Gastrocnemius medialis (tissue), 4 donors: ENCODE data around the gene NEURL4. TPM values are rescaled to one million over a fixed set of nuclear protein-coding genes. Genes with fewer than 3 reads are reported as not detected.
"Not testable (repeated sequence)": the region's sequence is repeated elsewhere in the genome, so short reads cannot be mapped to it uniquely, and the experiment has no call there.

ENCODE experiments used
- ATAC-seq, 2 donors: fragments of 150-250 bp; one replicate each; pipeline ENCODE4 v1.9.1; 2016
- DNase-seq, 2 donors: peaks; one replicate each; pipeline ENCODE4 v3.0.0-alpha.2; 2019
- H3K27ac ChIP-seq, 4 donors: fragments of 200-600 bp; sonication (generic); 1 replicate in 1 of 4; 2 replicates in 3 of 4; pipeline ENCODE4 v1.5.1; 2016 to 2018; ENCODE audit warnings: mild to moderate bottlenecking in 2 of 4, moderate library complexity in 1 of 4
- H3K27me3 ChIP-seq, 3 donors: fragments of 200-600 bp; sonication (generic) in 2 of 3; 1 replicate in 1 of 3; 2 replicates in 2 of 3; pipeline versions ENCODE4 v1.5.1 to v1.6.0; 2016 to 2019; ENCODE audit warnings: mild to moderate bottlenecking in 1 of 3, moderate library complexity in 1 of 3
- H3K36me3 ChIP-seq, 2 donors: fragments of 200-600 bp; sonication (generic) in 1 of 2; one replicate each; pipeline ENCODE4 v1.5.1; 2017 to 2018
- H3K4me1 ChIP-seq, 2 donors: fragments of 200-600 bp; sonication (generic) in 1 of 2; one replicate each; pipeline ENCODE4 v1.5.1; 2016 to 2017; ENCODE audit warnings: mild to moderate bottlenecking in 2 of 2
- H3K4me3 ChIP-seq, 4 donors: fragments of 200-600 bp; sonication (generic) in 3 of 4; 1 replicate in 1 of 4; 2 replicates in 3 of 4; pipeline ENCODE4 v1.5.1; 2016 to 2019; ENCODE audit warnings: mild to moderate bottlenecking in 2 of 4
- H3K9me3 ChIP-seq, 3 donors: fragments of 200-600 bp; sonication (generic) in 2 of 3; 1 replicate in 1 of 3; 2 replicates in 2 of 3; pipeline ENCODE4 v1.5.1; 2016 to 2019
- POLR2A ChIP-seq, 2 donors: fragments of 450-650 bp; IDR thresholded peaks; one replicate each; pipeline ENCODE4 v1.6.1; 2017; ENCODE audit warnings: antibody characterized with exemption in 2 of 2, mild to moderate bottlenecking in 2 of 2, moderate library complexity in 2 of 2
- in situ Hi-C, 4 donors: fragments of 200-750 bp; cut with MboI; loops; one replicate each; pipeline versions ENCODE4 v1.15.0 to v1.8.0; 2017; ENCODE audit warnings: low sequenced_read_pairs in 4 of 4
- intact Hi-C: fragments of 100-400 bp; cut with DNase I; formaldehyde crosslinking; loops from one replicate; pipeline ENCODE4 v1.15.1; 2023; ENCODE audit warnings: low total_unique reads
- total RNA-seq, 4 donors: library from RNA; depleted of rRNA; stranded (reverse); fragments of >200 nt; gene quantifications; one replicate each; pipeline versions ENCODE4 v1.1.0 to v1.2.3, GENCODE V29; 2016
- TF ChIP-seq, protein P1 (sequence below), 5 experiments: fragments of 450-650 bp in 3 of 5; fragments of 200-600 bp in 2 of 5; sonication (generic) in 2 of 5; IDR thresholded peaks in 4 of 5; conservative IDR thresholded peaks in 1 of 5; 1 replicate in 4 of 5; 2 replicates in 1 of 5; pipeline ENCODE4 v1.5.1; 2016 to 2019; ENCODE audit warnings: antibody characterized with exemption in 5 of 5, mild to moderate bottlenecking in 3 of 5, moderate library complexity in 3 of 5

NEURL4 gene
- total RNA-seq, 4 donors from 2014 or later, result 21.8 to 26.7 (median 23.5) TPM

GRCh38 chr17:7346761-7347614 is 17.9 kb upstream of the NEURL4 start:
- no peak overlapping the region for H3K4me3 ChIP-seq
- H3K36me3 ChIP-seq, result no peaks in the 10 kb centered on the region
- DNase-seq (no peak), ATAC-seq (no peak)
- in situ Hi-C loops (loop anchor here in 1 of 4 donors (10.0 to 25.0 kb wide), 2 partner anchors 218 to 310 kb away; partner anchors contain the start of genes SENP3, SLC16A11 and SLC16A13), intact Hi-C loops (loop anchor here (10.0 kb wide), 1 partner anchor 302 kb away; the partner anchor contains the start of gene SLC16A11)
- no peak for TF ChIP-seq POLR2A (IDR thresholded peaks at IDR 0.05)
- TF ChIP-seq, protein P1, sequence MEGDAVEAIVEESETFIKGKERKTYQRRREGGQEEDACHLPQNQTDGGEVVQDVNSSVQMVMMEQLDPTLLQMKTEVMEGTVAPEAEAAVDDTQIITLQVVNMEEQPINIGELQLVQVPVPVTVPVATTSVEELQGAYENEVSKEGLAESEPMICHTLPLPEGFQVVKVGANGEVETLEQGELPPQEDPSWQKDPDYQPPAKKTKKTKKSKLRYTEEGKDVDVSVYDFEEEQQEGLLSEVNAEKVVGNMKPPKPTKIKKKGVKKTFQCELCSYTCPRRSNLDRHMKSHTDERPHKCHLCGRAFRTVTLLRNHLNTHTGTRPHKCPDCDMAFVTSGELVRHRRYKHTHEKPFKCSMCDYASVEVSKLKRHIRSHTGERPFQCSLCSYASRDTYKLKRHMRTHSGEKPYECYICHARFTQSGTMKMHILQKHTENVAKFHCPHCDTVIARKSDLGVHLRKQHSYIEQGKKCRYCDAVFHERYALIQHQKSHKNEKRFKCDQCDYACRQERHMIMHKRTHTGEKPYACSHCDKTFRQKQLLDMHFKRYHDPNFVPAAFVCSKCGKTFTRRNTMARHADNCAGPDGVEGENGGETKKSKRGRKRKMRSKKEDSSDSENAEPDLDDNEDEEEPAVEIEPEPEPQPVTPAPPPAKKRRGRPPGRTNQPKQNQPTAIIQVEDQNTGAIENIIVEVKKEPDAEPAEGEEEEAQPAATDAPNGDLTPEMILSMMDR (IDR thresholded peaks at IDR 0.05 in 4 of 5, conservative IDR thresholded peaks at IDR 0.05 in 1 of 5), result no peak
- H3K27ac ChIP-seq, result peak overlapping the region in 2 of 4 donors; percentile 57 to 96
- peaks cover 13 to 30% of the 10 kb centered on the region in 2 donors for H3K4me1 ChIP-seq
- H3K27me3 ChIP-seq, result peaks cover 0 to 3% (median 0%) of the 10 kb centered on the region in 3 donors
- no peaks in the 10 kb centered on the region for H3K9me3 ChIP-seq

GRCh38 chr17:7343250-7343649 is 14.1 kb upstream of the NEURL4 start:
- intact Hi-C loops, result loop anchor here (10.0 kb wide), 1 partner anchor 298 kb away; the partner anchor contains the start of gene SLC16A11
- TF ChIP-seq, protein P1 (IDR thresholded peaks at IDR 0.05 in 4 of 5, conservative IDR thresholded peaks at IDR 0.05 in 1 of 5), result no peak
- no peak for TF ChIP-seq POLR2A (IDR thresholded peaks at IDR 0.05)
- peaks cover 5 to 6% of the 10 kb centered on the region in 2 donors for H3K4me1 ChIP-seq
- H3K27me3 ChIP-seq, result peaks cover 10 to 22% (median 12%) of the 10 kb centered on the region in 3 donors
- H3K36me3 ChIP-seq, result no peaks in the 10 kb centered on the region
- DNase-seq, result no peak
- H3K4me3 ChIP-seq, result no peak overlapping the region
- H3K9me3 ChIP-seq, result no peaks in the 10 kb centered on the region
- no peak for ATAC-seq
- no peak overlapping the region for H3K27ac ChIP-seq
- in situ Hi-C loops, result loop anchor here in 1 of 4 donors (10.0 to 25.0 kb wide), 2 partner anchors 222 to 306 kb away; partner anchors contain the start of genes SENP3, SLC16A11 and SLC16A13

GRCh38 chr17:7341842-7342241 is 12.7 kb upstream of the NEURL4 start:
- Histone ChIP-seq H3K9me3 (no peaks in the 10 kb centered on the region), H3K27me3 (peaks cover 10 to 34% (median 19%) of the 10 kb centered on the region in 3 donors), H3K36me3 (no peaks in the 10 kb centered on the region), H3K4me1 (peaks cover 0 to 6% of the 10 kb centered on the region in 2 donors), H3K27ac (no peak overlapping the region), H3K4me3 (no peak overlapping the region)
- DNase-seq (no peak), ATAC-seq (no peak)
- no peak for TF ChIP-seq POLR2A (IDR thresholded peaks at IDR 0.05)
- TF ChIP-seq, protein P1 (IDR thresholded peaks at IDR 0.05 in 4 of 5, conservative IDR thresholded peaks at IDR 0.05 in 1 of 5), result no peak
- intact Hi-C loops (loop anchor here (10.0 kb wide), 1 partner anchor 297 kb away; the partner anchor contains the start of gene SLC16A11), in situ Hi-C loops (loop anchor here in 1 of 4 donors (10.0 to 25.0 kb wide), 2 partner anchors 223 to 305 kb away; partner anchors contain the start of genes SENP3, SLC16A11 and SLC16A13)

DNA sequence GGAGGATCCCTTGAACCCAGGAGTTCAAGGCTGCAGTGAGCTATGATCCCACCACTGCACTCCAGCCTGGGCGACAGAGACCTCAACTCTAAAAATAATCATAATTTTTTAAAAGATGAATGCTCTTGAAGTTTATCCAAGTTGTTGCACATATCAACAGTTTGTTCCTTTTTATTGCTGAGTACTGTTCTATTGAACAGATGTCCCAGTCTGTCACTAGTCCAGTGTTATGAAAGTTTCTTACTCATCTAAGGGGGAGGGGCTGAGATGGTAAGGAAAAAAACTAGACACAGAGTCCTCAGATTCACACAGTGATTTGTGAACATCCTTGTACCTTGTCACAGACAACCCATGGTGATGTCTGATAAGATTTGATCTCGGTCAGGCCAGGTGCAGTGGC is 11.0 kb upstream of the NEURL4 start:
- H3K27me3 ChIP-seq, result peaks cover 22 to 49% (median 32%) of the 10 kb centered on the region in 3 donors
- intact Hi-C loops, result loop anchor here (10.0 kb wide), 1 partner anchor 295 kb away; the partner anchor contains the start of gene SLC16A11
- in situ Hi-C loops, result loop anchor here in 1 of 4 donors (10.0 to 25.0 kb wide), 2 partner anchors 225 to 303 kb away; partner anchors contain the start of genes SENP3, SLC16A11 and SLC16A13
- peak; percentile 67 to 91 for ATAC-seq
- H3K4me1 ChIP-seq, result peaks cover 0 to 6% of the 10 kb centered on the region in 2 donors
- no peak overlapping the region for H3K27ac ChIP-seq
- H3K36me3 ChIP-seq, result no peaks in the 10 kb centered on the region
- TF ChIP-seq POLR2A (IDR thresholded peaks at IDR 0.05), result no peak
- TF ChIP-seq, protein P1 (IDR thresholded peaks at IDR 0.05 in 4 of 5, conservative IDR thresholded peaks at IDR 0.05 in 1 of 5), result no peak
- no peak for DNase-seq
- no peak overlapping the region for H3K4me3 ChIP-seq
- no peaks in the 10 kb centered on the region for H3K9me3 ChIP-seq

DNA sequence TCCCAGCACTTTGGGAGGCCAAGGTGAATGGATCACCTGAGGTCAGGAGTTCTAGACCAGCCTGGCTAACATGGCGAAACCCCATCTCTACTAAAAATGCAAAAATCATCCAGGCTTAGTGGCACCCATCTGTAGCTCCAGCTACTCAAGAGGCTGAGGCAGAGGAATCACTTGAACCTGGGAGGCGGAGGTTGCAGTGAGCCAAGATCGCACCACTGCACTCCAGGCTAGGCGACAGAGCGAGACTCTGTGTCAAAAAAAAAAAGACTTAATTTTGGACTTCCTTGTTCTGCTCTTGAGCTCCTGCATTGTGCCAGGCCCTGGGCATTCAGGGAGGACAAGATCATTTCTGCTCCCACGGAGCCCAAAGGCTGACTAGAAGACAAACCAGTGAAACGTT is 8.5 kb upstream of the NEURL4 start:
- in situ Hi-C loops, result loop anchor here in 1 of 4 donors (25.0 kb wide), 1 partner anchor 300 kb away; the partner anchor contains the start of genes SLC16A11 and SLC16A13
- DNase-seq, H3K4me1 ChIP-seq, intact Hi-C loops, H3K4me3 ChIP-seq, H3K9me3 ChIP-seq, H3K27ac ChIP-seq, H3K36me3 ChIP-seq, ATAC-seq: not testable (repeated sequence)
- H3K27me3 ChIP-seq, result peaks cover 29 to 50% (median 41%) of the 10 kb centered on the region in 3 donors
